ENCODE measurements around the gene RAB12.
"Not testable (repeated sequence)": the region's sequence is repeated elsewhere in the genome, so short reads cannot be mapped to it uniquely, and the experiment has no call there.

Gene RAB12

GRCh38 chr18:8608795-8609658 lies at the start of gene RAB12:
RAB12 (plus strand) TSS chr18:8609437; CDS start chr18:8609440, 3 bp downstream.
- peak; percentile 53 for DNase-seq

- DNase-seq: no peak
Observed at GRCh38 chr18:8559612-8560186, 49.5 kb upstream of the RAB12 start.

- no peak for DNase-seq
Observed at GRCh38 chr18:8561123-8561910, 47.9 kb upstream of the RAB12 start.

- no peak for DNase-seq
Observed at GRCh38 chr18:8562070-8562469, 47.2 kb upstream of the RAB12 start.

GRCh38 chr18:8562919-8563318 lies 46.3 kb upstream of the RAB12 start:
- DNase-seq: no peak

- DNase-seq: no peak
Observed at GRCh38 chr18:8571399-8571798, 37.8 kb upstream of the RAB12 start.

- DNase-seq: not testable (repeated sequence)
Observed at GRCh38 chr18:8573766-8574165, 35.5 kb upstream of the RAB12 start.

GRCh38 chr18:8584798-8585197 lies 24.4 kb upstream of the RAB12 start:
- no peak for DNase-seq

- no peak for DNase-seq
Observed at GRCh38 chr18:8586941-8587340, 22.3 kb upstream of the RAB12 start.

- DNase-seq: no peak
Observed at GRCh38 chr18:8595445-8595844, 13.8 kb upstream of the RAB12 start.

- DNase-seq: no peak
Observed at GRCh38 chr18:8601277-8602032, 7.8 kb upstream of the RAB12 start.

GRCh38 chr18:8602040-8602439 lies 7.2 kb upstream of the RAB12 start:
- no peak for DNase-seq

- DNase-seq: no peak
Observed at GRCh38 chr18:8602557-8602956, 6.7 kb upstream of the RAB12 start.

GRCh38 chr18:8603663-8604520 lies 5.3 kb upstream of the RAB12 start:
- no peak for DNase-seq

GRCh38 chr18:8605974-8606373 lies 3.3 kb upstream of the RAB12 start:
- DNase-seq: no peak

- no peak for DNase-seq
Observed at GRCh38 chr18:8607776-8608742, 1.2 kb upstream of the RAB12 start.

- DNase-seq: no peak
Observed at GRCh38 chr18:8609659-8610458, 622 bp downstream of the RAB12 start.

- DNase-seq: no peak
Observed at GRCh38 chr18:8610459-8610851, 1.2 kb downstream of the RAB12 start.

- DNase-seq: no peak
Observed at GRCh38 chr18:8611916-8612576, 2.8 kb downstream of the RAB12 start.
